Ectodermal cell (in vitro differentiated cells): Measurements from ENCODE around the gene NOC4L.
"Not testable (repeated sequence)": the region's sequence is repeated elsewhere in the genome, so short reads cannot be mapped to it uniquely, and the experiment has no call there.

Experiments used
- H3K27ac ChIP-seq: 2 replicates; pipeline ENCODE4 v1.7.0; 2013; ENCODE audit warnings: mild to moderate bottlenecking, low read depth, low read length; ENCODE audit not compliant: insufficient read depth, poor library complexity, severe bottlenecking
- H3K27me3 ChIP-seq: 2 replicates; pipeline ENCODE4 v1.7.0; 2013; ENCODE audit warnings: mild to moderate bottlenecking, low read length; ENCODE audit not compliant: insufficient read depth, control insufficient read depth, poor library complexity, severe bottlenecking
- H3K36me3 ChIP-seq: one replicate; pipeline ENCODE4 v1.7.0; 2013; ENCODE audit warnings: low read length; ENCODE audit not compliant: control insufficient read depth, insufficient read depth
- H3K4me1 ChIP-seq: one replicate; pipeline ENCODE4 v1.7.0; 2013; ENCODE audit warnings: low read length; ENCODE audit not compliant: control insufficient read depth, insufficient read depth
- H3K4me3 ChIP-seq: 2 replicates; pipeline ENCODE4 v1.7.0; 2013; ENCODE audit warnings: low read depth, low read length, control low read depth; ENCODE audit not compliant: insufficient read depth
- H3K9me3 ChIP-seq: 2 replicates; pipeline ENCODE4 v1.7.0; 2013; ENCODE audit warnings: mild to moderate bottlenecking, low read length, moderate library complexity; ENCODE audit not compliant: control insufficient read depth
- WGBS, 2 experiments: methylation state at CpG; one replicate each; pipeline ENCODE4 v1.1.7; 2013; ENCODE audit warnings: missing lambda C conversion rate in 2 of 2; 5-methylcytosine and 5-hydroxymethylcytosine counted together

Gene NOC4L

GRCh38 chr12:132133952-132134652, 10.2 kb upstream of the NOC4L start:
- H3K27ac ChIP-seq: no peak overlapping the region
- H3K9me3 ChIP-seq: no peaks in the 10 kb centered on the region
- H3K27me3 ChIP-seq: no peaks in the 10 kb centered on the region
- peaks cover 4% of the 10 kb centered on the region for H3K36me3 ChIP-seq
- no peaks in the 10 kb centered on the region for H3K4me1 ChIP-seq
- H3K4me3 ChIP-seq: no peak overlapping the region
- 53 to 60% methylated on average over 25 to 27 of the region's 27 CpGs for WGBS, 2 experiments

GRCh38 chr12:132134653-132135183, 9.5 kb upstream of the NOC4L start:
- 90 to 95% methylated on average over 19 to 33 of the region's 39 CpGs for WGBS, 2 experiments
- not testable (repeated sequence) for H3K4me3 ChIP-seq, H3K4me1 ChIP-seq, H3K27me3 ChIP-seq, H3K36me3 ChIP-seq, H3K27ac ChIP-seq, H3K9me3 ChIP-seq

- H3K27ac ChIP-seq, H3K4me1 ChIP-seq, H3K9me3 ChIP-seq, H3K27me3 ChIP-seq, H3K4me3 ChIP-seq: not testable (repeated sequence)
- H3K36me3 ChIP-seq: peaks cover 21% of the 10 kb centered on the region
- 93 to 94% methylated on average over 20 of the region's 21 CpGs for WGBS, 2 experiments
Observed at GRCh38 chr12:132136226-132136625, 8.0 kb upstream of the NOC4L start.

- H3K36me3 ChIP-seq: peaks cover 33% of the 10 kb centered on the region
- WGBS, 2 experiments: 92 to 93% methylated on average over 13 of the region's 13 CpGs
Observed at GRCh38 chr12:132137483-132138125, 6.7 kb upstream of the NOC4L start.

GRCh38 chr12:132138941-132139871, 5.1 kb upstream of the NOC4L start:
- Histone ChIP-seq H3K27me3 (no peaks in the 10 kb centered on the region), H3K9me3 (no peaks in the 10 kb centered on the region), H3K4me3 (no peak overlapping the region), H3K4me1 (peaks cover 6% of the 10 kb centered on the region), H3K36me3 (peaks cover 33% of the 10 kb centered on the region), H3K27ac (no peak overlapping the region)
- 93% methylated on average over 34 of the region's 34 CpGs for WGBS, 2 experiments

More at GRCh38 chr12:132137483-132138125, 6.7 kb upstream of the NOC4L start:
- Histone ChIP-seq H3K4me3 (no peak overlapping the region), H3K27ac (no peak overlapping the region), H3K9me3 (no peaks in the 10 kb centered on the region), H3K27me3 (no peaks in the 10 kb centered on the region), H3K4me1 (no peaks in the 10 kb centered on the region)

- WGBS, 2 experiments: 95 to 96% methylated on average over 27 of the region's 27 CpGs
- peaks cover 6% of the 10 kb centered on the region for H3K4me1 ChIP-seq
- no peaks in the 10 kb centered on the region for H3K27me3 ChIP-seq
- H3K27ac ChIP-seq: no peak overlapping the region
- H3K36me3 ChIP-seq: peaks cover 33% of the 10 kb centered on the region
- H3K4me3 ChIP-seq: no peak overlapping the region
- no peaks in the 10 kb centered on the region for H3K9me3 ChIP-seq
Observed at GRCh38 chr12:132139912-132140311, 4.3 kb upstream of the NOC4L start.

- WGBS, 2 experiments: 92% methylated on average over 15 of the region's 15 CpGs
- peaks cover 33% of the 10 kb centered on the region for H3K36me3 ChIP-seq
- no peaks in the 10 kb centered on the region for H3K27me3 ChIP-seq
- no peak overlapping the region for H3K4me3 ChIP-seq
- peaks cover 12% of the 10 kb centered on the region for H3K4me1 ChIP-seq
- H3K27ac ChIP-seq: no peak overlapping the region
- no peaks in the 10 kb centered on the region for H3K9me3 ChIP-seq
Observed at GRCh38 chr12:132140501-132140900, 3.8 kb upstream of the NOC4L start.

- 92 to 93% methylated on average over 38 of the region's 38 CpGs for WGBS, 2 experiments
- H3K4me3 ChIP-seq: no peak overlapping the region
Observed at GRCh38 chr12:132140918-132141841, 3.1 kb upstream of the NOC4L start.

GRCh38 chr12:132141976-132142678, 2.1 kb upstream of the NOC4L start:
- no peaks in the 10 kb centered on the region for H3K27me3 ChIP-seq
- peaks cover 38% of the 10 kb centered on the region for H3K36me3 ChIP-seq
- no peak overlapping the region for H3K27ac ChIP-seq
- H3K4me3 ChIP-seq: no peak overlapping the region
- H3K4me1 ChIP-seq: peaks cover 13% of the 10 kb centered on the region
- WGBS, 2 experiments: 95 to 96% methylated on average over 22 of the region's 22 CpGs
- no peaks in the 10 kb centered on the region for H3K9me3 ChIP-seq

More at GRCh38 chr12:132140918-132141841, 3.1 kb upstream of the NOC4L start:
- Histone ChIP-seq H3K27me3 (no peaks in the 10 kb centered on the region), H3K36me3 (peaks cover 33% of the 10 kb centered on the region), H3K4me1 (peaks cover 13% of the 10 kb centered on the region), H3K27ac (no peak overlapping the region), H3K9me3 (no peaks in the 10 kb centered on the region)
